Measurements from ENCODE around the gene SPEN. TPM values are rescaled to one million over a fixed set of nuclear protein-coding genes. Genes with fewer than 3 reads are reported as not detected.
"Not testable (repeated sequence)": the region's sequence is repeated elsewhere in the genome, so short reads cannot be mapped to it uniquely, and the experiment has no call there.

SPEN gene
- total and polyA plus RNA-seq, 3 experiments from 2014 or later = 35.6 to 66.3 (median 63.1) TPM

GRCh38 chr1:15892857-15893599 is 45.5 kb downstream of the SPEN start:
- CTCF ChIA-PET; H3K27me3 ChIP-seq (ENCODE audit: insufficient read depth, low read length, poor library complexity, severe bottlenecking); H3K4me3 ChIP-seq (ENCODE audit: low read length); POLR2A ChIA-PET; H3K9me3 Mint-ChIP-seq; DNase-seq; H3K9me3 ChIP-seq (ENCODE audit: low read length); H3K4me1 ChIP-seq (ENCODE audit: insufficient read depth, low read length); H3K36me3 ChIP-seq (ENCODE audit: insufficient read depth, low read length); H3K27me3 Mint-ChIP-seq: not testable (repeated sequence)
- H3K4me1 Mint-ChIP-seq = peaks cover 36 to 53% (median 36%) of the 10 kb centered on the region in 3 donors
- H3K4me3 Mint-ChIP-seq = peak overlapping the region in 1 of 7 donors; percentile 9
- H3K27ac Mint-ChIP-seq = peak overlapping the region in 3 of 8 donors; percentile 22 to 75 (median 66)
- H3K36me3 Mint-ChIP-seq = peaks cover 0 to 37% (median 5%) of the 10 kb centered on the region in 3 donors
- H3K27ac ChIP-seq (ENCODE audit: low read depth, low read length) = peak overlapping the region; percentile 60

GRCh38 chr1:15895233-15895632 is 47.7 kb downstream of the SPEN start:
- Mint-ChIP-seq H3K9me3 (no peaks in the 10 kb centered on the region), H3K4me3 (no peak overlapping the region), H3K4me1 (peaks cover 38 to 52% (median 49%) of the 10 kb centered on the region in 3 donors), H3K27me3 (no peaks in the 10 kb centered on the region), H3K36me3 (peaks cover 0 to 38% (median 9%) of the 10 kb centered on the region in 3 donors), H3K27ac (peak overlapping the region in 3 of 8 donors; percentile 4 to 63 (median 15))
- H3K27me3 ChIP-seq (ENCODE audit: insufficient read depth, low read length, poor library complexity, severe bottlenecking) = no peaks in the 10 kb centered on the region
- DNase-seq = no peak
- CTCF ChIA-PET = interaction anchor here (1.2 kb wide), 1 partner anchor 79 kb away, joined by 3 read pairs; no protein-coding TSS in a partner anchor
- no peak overlapping the region for H3K27ac ChIP-seq (ENCODE audit: low read depth, low read length)
- H3K9me3 ChIP-seq (ENCODE audit: low read length) = no peaks in the 10 kb centered on the region
- no peak overlapping the region for H3K4me3 ChIP-seq (ENCODE audit: low read length)
- POLR2A ChIA-PET = interaction anchor here (0.6 kb wide), 1 partner anchor 61 kb away, joined by 4 read pairs; no protein-coding TSS in a partner anchor
- H3K36me3 ChIP-seq (ENCODE audit: insufficient read depth, low read length) = no peaks in the 10 kb centered on the region
- peaks cover 4% of the 10 kb centered on the region for H3K4me1 ChIP-seq (ENCODE audit: insufficient read depth, low read length)

GRCh38 chr1:15896841-15897610 is 49.5 kb downstream of the SPEN start:
- not testable (repeated sequence) for H3K4me1 ChIP-seq (ENCODE audit: insufficient read depth, low read length); DNase-seq; H3K9me3 ChIP-seq (ENCODE audit: low read length); H3K27ac ChIP-seq (ENCODE audit: low read depth, low read length); H3K36me3 ChIP-seq (ENCODE audit: insufficient read depth, low read length); H3K27me3 ChIP-seq (ENCODE audit: insufficient read depth, low read length, poor library complexity, severe bottlenecking); H3K27me3 Mint-ChIP-seq; H3K4me3 Mint-ChIP-seq; H3K4me3 ChIP-seq (ENCODE audit: low read length); H3K9me3 Mint-ChIP-seq
- Mint-ChIP-seq H3K36me3 (peaks cover 0 to 34% (median 8%) of the 10 kb centered on the region in 3 donors), H3K4me1 (peaks cover 41 to 64% (median 53%) of the 10 kb centered on the region in 3 donors), H3K27ac (peak overlapping the region in 1 of 8 donors; percentile 6)
- POLR2A ChIA-PET = interaction anchor here (0.7 kb wide), 1 partner anchor 45 kb away, joined by 3 read pairs; no protein-coding TSS in a partner anchor
- CTCF ChIA-PET = interaction anchor here (1.5 kb wide), 1 partner anchor 82 kb away, joined by 3 read pairs; no protein-coding TSS in a partner anchor

GRCh38 chr1:15899266-15899665 is 51.8 kb downstream of the SPEN start:
- Mint-ChIP-seq H3K9me3 (no peaks in the 10 kb centered on the region), H3K4me1 (peaks cover 44 to 61% (median 53%) of the 10 kb centered on the region in 3 donors), H3K4me3 (no peak overlapping the region), H3K27ac (peak overlapping the region in 2 of 8 donors; percentile 37 to 43), H3K36me3 (peaks cover 0 to 28% (median 8%) of the 10 kb centered on the region in 3 donors), H3K27me3 (no peaks in the 10 kb centered on the region)
- ChIA-PET POLR2A (no interaction called here), CTCF (no interaction called here)
- H3K4me1 ChIP-seq (ENCODE audit: insufficient read depth, low read length) = no peaks in the 10 kb centered on the region
- no peak overlapping the region for H3K4me3 ChIP-seq (ENCODE audit: low read length)
- H3K36me3 ChIP-seq (ENCODE audit: insufficient read depth, low read length) = no peaks in the 10 kb centered on the region
- no peak for DNase-seq
- H3K27me3 ChIP-seq (ENCODE audit: insufficient read depth, low read length, poor library complexity, severe bottlenecking) = no peaks in the 10 kb centered on the region
- no peak overlapping the region for H3K27ac ChIP-seq (ENCODE audit: low read depth, low read length)
- no peaks in the 10 kb centered on the region for H3K9me3 ChIP-seq (ENCODE audit: low read length)

GRCh38 chr1:15900662-15901279 is 53.3 kb downstream of the SPEN start:
- ChIA-PET POLR2A (interaction anchor here (0.6 kb wide), 1 partner anchor 9 kb away, joined by 6 read pairs; no protein-coding TSS in a partner anchor), CTCF (no interaction called here)
- Histone ChIP-seq H3K27ac (ENCODE audit: low read depth, low read length) (no peak overlapping the region), H3K27me3 (ENCODE audit: insufficient read depth, low read length, poor library complexity, severe bottlenecking) (no peaks in the 10 kb centered on the region), H3K4me3 (ENCODE audit: low read length) (no peak overlapping the region), H3K4me1 (ENCODE audit: insufficient read depth, low read length) (no peaks in the 10 kb centered on the region), H3K9me3 (ENCODE audit: low read length) (no peaks in the 10 kb centered on the region), H3K36me3 (ENCODE audit: insufficient read depth, low read length) (no peaks in the 10 kb centered on the region)
- DNase-seq = no peak
- Mint-ChIP-seq H3K27ac (peak overlapping the region in 1 of 8 donors; percentile 45), H3K4me3 (peak overlapping the region in 1 of 7 donors; percentile 8), H3K4me1 (peaks cover 40 to 56% (median 50%) of the 10 kb centered on the region in 3 donors), H3K9me3 (no peaks in the 10 kb centered on the region), H3K27me3 (no peaks in the 10 kb centered on the region), H3K36me3 (peaks cover 0 to 24% (median 8%) of the 10 kb centered on the region in 3 donors)

GRCh38 chr1:15902882-15903281 is 55.4 kb downstream of the SPEN start:
- Mint-ChIP-seq H3K27me3 (no peaks in the 10 kb centered on the region), H3K9me3 (no peaks in the 10 kb centered on the region), H3K27ac (peak overlapping the region in 1 of 8 donors; percentile 42), H3K4me3 (no peak overlapping the region), H3K4me1 (peaks cover 30 to 49% (median 43%) of the 10 kb centered on the region in 3 donors), H3K36me3 (peaks cover 0 to 22% (median 6%) of the 10 kb centered on the region in 3 donors)
- Histone ChIP-seq H3K4me1 (ENCODE audit: insufficient read depth, low read length) (no peaks in the 10 kb centered on the region), H3K36me3 (ENCODE audit: insufficient read depth, low read length) (no peaks in the 10 kb centered on the region), H3K9me3 (ENCODE audit: low read length) (no peaks in the 10 kb centered on the region), H3K27ac (ENCODE audit: low read depth, low read length) (no peak overlapping the region), H3K4me3 (ENCODE audit: low read length) (no peak overlapping the region), H3K27me3 (ENCODE audit: insufficient read depth, low read length, poor library complexity, severe bottlenecking) (no peaks in the 10 kb centered on the region)
- DNase-seq = no peak
- CTCF ChIA-PET = no interaction called here
- POLR2A ChIA-PET = no interaction called here

- H3K27ac ChIP-seq (ENCODE audit: low read depth, low read length) = no peak overlapping the region
- H3K4me1 Mint-ChIP-seq = peaks cover 5 to 16% (median 7%) of the 10 kb centered on the region in 3 donors
- peaks cover 21% of the 10 kb centered on the region for H3K36me3 ChIP-seq (ENCODE audit: insufficient read depth, low read length)
- H3K27me3 ChIP-seq (ENCODE audit: insufficient read depth, low read length, poor library complexity, severe bottlenecking) = no peaks in the 10 kb centered on the region
- no peak overlapping the region for H3K4me3 Mint-ChIP-seq
- H3K27ac Mint-ChIP-seq = peak overlapping the region in 1 of 8 donors; percentile 51
- peaks cover 4 to 47% (median 4%) of the 10 kb centered on the region in 3 donors for H3K36me3 Mint-ChIP-seq
- no peaks in the 10 kb centered on the region for H3K9me3 ChIP-seq (ENCODE audit: low read length)
- no peak for DNase-seq
- H3K27me3 Mint-ChIP-seq = no peaks in the 10 kb centered on the region
- H3K4me1 ChIP-seq (ENCODE audit: insufficient read depth, low read length) = no peaks in the 10 kb centered on the region
- CTCF ChIA-PET = no interaction called here
- no peaks in the 10 kb centered on the region for H3K9me3 Mint-ChIP-seq
- H3K4me3 ChIP-seq (ENCODE audit: low read length) = no peak overlapping the region
- POLR2A ChIA-PET = no interaction called here
These were observed 61.1 kb downstream of the SPEN start for GRCh38 chr1:15908597-15908996.

All from CD8-positive, alpha-beta memory T cell (primary cell).